Stimulated activated CD4-positive, alpha-beta T cell treated with anti-CD3 and anti-CD28 coated beads, Interleukin-1b, Interleukin-23, amount 100 ng/mL, for 4 hours (primary cell): Measurements from ENCODE around the gene SMS.

Experiments
- DNase-seq, 2 donors: peaks; one replicate each; pipeline ENCODE4 v3.0.0-alpha.2; 2020; ENCODE audit warnings: low read depth in 2 of 2

The SMS gene

GRCh38 chrX:21940356-21940829, at the start of gene SMS:
Gene SMS (plus strand): TSS chrX:21940709. CDS start chrX:21940825, 116 bp downstream.
- DNase-seq = peak; percentile 42 to 61

GRCh38 chrX:21905313-21905712, 35.2 kb upstream of the SMS start:
- no peak for DNase-seq

- no peak for DNase-seq
Measured at GRCh38 chrX:21905953-21906352, 34.6 kb upstream of the SMS start.

- DNase-seq = no peak
Measured at GRCh38 chrX:21907260-21907659, 33.2 kb upstream of the SMS start.

- no peak for DNase-seq
Measured at GRCh38 chrX:21911481-21911880, 29.0 kb upstream of the SMS start.

- DNase-seq = no peak
Measured at GRCh38 chrX:21912220-21912619, 28.3 kb upstream of the SMS start.

GRCh38 chrX:21912989-21913388, 27.5 kb upstream of the SMS start:
- DNase-seq = no peak

GRCh38 chrX:21926116-21926515, 14.4 kb upstream of the SMS start:
- no peak for DNase-seq

- DNase-seq = no peak
Measured at GRCh38 chrX:21926527-21927278, 13.8 kb upstream of the SMS start.

GRCh38 chrX:21929209-21929608, 11.3 kb upstream of the SMS start:
- DNase-seq = no peak

GRCh38 chrX:21930986-21931385, 9.5 kb upstream of the SMS start:
- DNase-seq = no peak

- no peak for DNase-seq
Measured at GRCh38 chrX:21932292-21933002, 8.1 kb upstream of the SMS start.

GRCh38 chrX:21933077-21933476, 7.4 kb upstream of the SMS start:
- DNase-seq = no peak

- DNase-seq = no peak
Measured at GRCh38 chrX:21934414-21934813, 6.1 kb upstream of the SMS start.

- DNase-seq = no peak
Measured at GRCh38 chrX:21939906-21940305, 603 bp upstream of the SMS start.

GRCh38 chrX:21943460-21944135, 3.1 kb downstream of the SMS start:
- no peak for DNase-seq

- no peak for DNase-seq
Measured at GRCh38 chrX:21944136-21944615, 3.7 kb downstream of the SMS start.

- no peak for DNase-seq
Measured at GRCh38 chrX:21946925-21947641, 6.6 kb downstream of the SMS start.

GRCh38 chrX:21947671-21948070, 7.2 kb downstream of the SMS start:
- no peak for DNase-seq

- no peak for DNase-seq
Measured at GRCh38 chrX:21948897-21949578, 8.5 kb downstream of the SMS start.

GRCh38 chrX:21949689-21950088, 9.2 kb downstream of the SMS start:
- DNase-seq = no peak
